Activated CD4-positive, alpha-beta memory T cell treated with anti-CD3 and anti-CD28 coated beads, Interleukin-2, amount 10 ng/mL, durations not matched to agents 7 days and 5 days (primary cell): ENCODE results near the gene GALNT16. TPM values are rescaled to one million over a fixed set of nuclear protein-coding genes. Genes with fewer than 3 reads are reported as not detected.

ENCODE experiments used
- CTCF ChIA-PET: fragments of 350-600 bp; sonication (Branson Sonifier 250); formaldehyde crosslinking; loops from one replicate; lab custom pipeline; 2021; ENCODE audit warnings: antibody characterized with exemption, inconsistent platforms; lab: Charles Lee
- POLR2A ChIA-PET: fragments of 350-600 bp; sonication (Branson Sonifier 250); formaldehyde crosslinking; loops from one replicate; lab custom pipeline; 2021; ENCODE audit warnings: antibody characterized with exemption; lab: Charles Lee
- DNase-seq: peaks from one replicate; pipeline ENCODE4 v3.0.0-alpha.2; 2020
- H3K27ac Mint-ChIP-seq: one replicate; pipeline ENCODE4 v1.8.0; 2021; ENCODE audit warnings: mild to moderate bottlenecking, mixed read lengths
- H3K27me3 Mint-ChIP-seq: one replicate; pipeline ENCODE4 v1.8.0; 2021; ENCODE audit warnings: mixed read lengths
- H3K36me3 Mint-ChIP-seq: one replicate; pipeline ENCODE4 v1.8.0; 2021; ENCODE audit warnings: low read depth, mixed read lengths
- H3K4me1 Mint-ChIP-seq: one replicate; pipeline ENCODE4 v1.8.0; 2021; ENCODE audit warnings: mixed read lengths
- H3K4me3 Mint-ChIP-seq: one replicate; pipeline ENCODE4 v1.8.0; 2021; ENCODE audit warnings: mild to moderate bottlenecking, mixed read lengths
- H3K9me3 Mint-ChIP-seq: one replicate; pipeline ENCODE4 v1.8.0; 2021; ENCODE audit warnings: mixed read lengths
- total RNA-seq, 2 experiments: library from RNA; stranded (reverse); gene quantifications; one replicate each; pipeline ENCODE4 v1.2.3, GENCODE V29; 2021

The GALNT16 gene
- total RNA-seq, 2 experiments from 2014 or later: not detected

DNA sequence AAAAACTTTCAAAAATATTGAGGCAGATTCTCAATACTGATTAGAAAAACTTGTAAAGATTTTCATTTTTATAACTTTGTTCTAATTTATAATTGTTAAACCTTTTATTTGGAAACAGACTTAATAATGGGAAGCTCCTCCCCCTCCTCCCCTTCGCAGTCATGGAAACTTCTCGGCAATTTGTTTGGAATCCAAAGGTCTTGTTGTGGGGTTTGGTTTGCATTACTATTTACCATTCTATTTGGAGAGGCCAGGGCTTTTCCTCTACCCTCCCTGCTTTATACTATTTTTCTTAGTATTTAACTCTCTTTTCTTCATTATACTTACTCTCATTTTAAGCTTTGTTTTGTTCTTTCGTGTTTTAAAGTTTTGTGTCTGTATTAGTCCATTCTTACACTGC is 144.5 kb downstream of the GALNT16 start:
- Mint-ChIP-seq H3K36me3 (peaks cover 21% of the 10 kb centered on the region), H3K4me3 (no peak overlapping the region), H3K27ac (no peak overlapping the region), H3K4me1 (peaks cover 26% of the 10 kb centered on the region), H3K9me3 (peaks cover 2% of the 10 kb centered on the region), H3K27me3 (no peaks in the 10 kb centered on the region)
- POLR2A ChIA-PET: no interaction called here
- CTCF ChIA-PET: no interaction called here
- DNase-seq: no peak

- CTCF ChIA-PET: no interaction called here
- POLR2A ChIA-PET: no interaction called here
- Mint-ChIP-seq H3K9me3 (peaks cover 2% of the 10 kb centered on the region), H3K4me1 (peaks cover 22% of the 10 kb centered on the region), H3K27ac (no peak overlapping the region), H3K36me3 (peaks cover 21% of the 10 kb centered on the region), H3K4me3 (no peak overlapping the region), H3K27me3 (no peaks in the 10 kb centered on the region)
- no peak for DNase-seq
Measured at GRCh38 chr14:69404883-69405282, 144.9 kb downstream of the GALNT16 start.

DNA sequence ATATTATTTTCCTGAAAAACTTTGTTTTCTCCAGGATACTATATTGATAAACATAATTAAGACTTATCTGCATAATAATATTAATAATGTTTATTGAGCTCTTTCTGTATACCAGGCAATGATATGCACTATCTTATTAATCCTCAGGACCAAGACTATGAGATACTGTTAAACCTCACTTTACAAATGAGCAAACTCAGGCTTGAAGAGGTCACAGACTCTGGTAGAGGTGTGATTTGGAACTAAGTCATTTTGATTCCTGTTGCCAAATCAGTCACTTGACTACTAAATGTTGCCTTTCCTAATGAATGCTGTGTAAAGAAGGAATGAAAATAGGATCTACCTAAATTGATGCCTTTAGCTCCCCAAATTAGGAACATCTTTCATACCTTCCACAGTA is 145.8 kb downstream of the GALNT16 start:
- ChIA-PET POLR2A (interaction anchor here (1.1 kb wide), 1 partner anchor 9 kb away, joined by 4 read pairs; no protein-coding TSS in a partner anchor), CTCF (interaction anchor here (1.0 kb wide), 1 partner anchor 9 kb away, joined by 4 read pairs; no protein-coding TSS in a partner anchor)
- peaks cover 2% of the 10 kb centered on the region for H3K9me3 Mint-ChIP-seq
- no peaks in the 10 kb centered on the region for H3K27me3 Mint-ChIP-seq
- peaks cover 16% of the 10 kb centered on the region for H3K36me3 Mint-ChIP-seq
- H3K4me3 Mint-ChIP-seq: no peak overlapping the region
- peaks cover 14% of the 10 kb centered on the region for H3K4me1 Mint-ChIP-seq
- no peak for DNase-seq
- no peak overlapping the region for H3K27ac Mint-ChIP-seq

Other genes with a start within 250 kb of the GALNT16 start
- 10 to 100 TPM; 45.7 to 50.3 TPM for gene DCAF5, start 107.0 kb upstream of the GALNT16 start, total RNA-seq
- gene EXD2, start 68.7 kb upstream of the GALNT16 start, total RNA-seq: 1 to 10 TPM; 5.3 to 5.7 TPM
- 100 to 1,000 TPM; 281 to 295 TPM for gene ERH, start 138.1 kb downstream of the GALNT16 start, total RNA-seq
- 10 to 100 TPM; 46.1 to 47.2 TPM for gene SLC39A9, start 138.5 kb downstream of the GALNT16 start, total RNA-seq
- gene PLEKHD1, start 224.6 kb downstream of the GALNT16 start, total RNA-seq: under 1 TPM; 0.13 to 0.15 TPM